ENCODE data around the gene ZNF791. TPM values are rescaled to one million over a fixed set of nuclear protein-coding genes. Genes with fewer than 3 reads are reported as not detected.

The ZNF791 gene
- polyA plus RNA-seq, 1 donor (not counting 4 experiments of a cell fraction or from before 2014, with no cell fraction given) = 11.5 TPM

GRCh38 chr19:12675940-12676339 lies 65.2 kb downstream of the ZNF791 start:
- Histone ChIP-seq H3K4me2 (ENCODE audit: control insufficient read depth, extremely low read depth, insufficient read depth, low read depth, low read length) (no peak overlapping the region), H3K36me3 (ENCODE audit: control insufficient read depth in 2 of 2, extremely low read depth in 1 of 2, insufficient read depth in 2 of 2, low read length in 2 of 2) (peaks cover 19 to 31% of the 10 kb centered on the region in 2 experiments), H3K27ac (ENCODE audit: control insufficient read depth, insufficient read depth, low read length) (no peak overlapping the region), H3K9ac (ENCODE audit: control insufficient read depth, extremely low read depth, insufficient read depth, low read length) (no peak overlapping the region), H3K9me3 (ENCODE audit: control insufficient read depth, low read depth, low read length) (no peaks in the 10 kb centered on the region), H3K4me3 (ENCODE audit: control insufficient read depth in 2 of 3, extremely low read depth in 1 of 3, insufficient read depth in 2 of 3, low read depth in 1 of 3, low read length in 3 of 3) (no peak overlapping the region), H3K9me1 (ENCODE audit: control insufficient read depth, extremely low read depth, insufficient read depth, low read length) (no peaks in the 10 kb centered on the region), H3K4me1 (ENCODE audit: control insufficient read depth, extremely low read depth, insufficient read depth, low read length) (no peaks in the 10 kb centered on the region), H4K20me1 (ENCODE audit: control insufficient read depth, extremely low read depth, insufficient read depth, low read length) (peaks cover 4% of the 10 kb centered on the region), H3K27me3 (ENCODE audit: control insufficient read depth, extremely low read depth, insufficient read depth, low read length) (no peaks in the 10 kb centered on the region), H3K79me2 (ENCODE audit: control insufficient read depth, insufficient read depth, low read length) (peaks cover 12% of the 10 kb centered on the region), H2AFZ (ENCODE audit: control insufficient read depth, low read length) (no peak overlapping the region)
- FAIRE-seq (no peak), DNase-seq (ENCODE audit: low read depth, low spot score) (no peak)
- TF ChIP-seq EZH2 (IDR thresholded peaks at IDR 0.05; ENCODE audit: low read length) (no peak), CTCF (optimal IDR thresholded peaks at IDR 0.05 in 1 of 3, IDR thresholded peaks at IDR 0.05 in 1 of 3, conservative IDR thresholded peaks at IDR 0.05 in 1 of 3; ENCODE audit: extremely low read depth in 1 of 3, insufficient read depth in 2 of 3, low read length in 3 of 3) (no peak)
- dilution Hi-C loops (cut with MboI; ENCODE audit: extremely low pct_ligation_motif_present, low sequenced_read_pairs) = no loop called here

- Histone ChIP-seq H3K4me2 (ENCODE audit: control insufficient read depth, extremely low read depth, insufficient read depth, low read depth, low read length) (no peak overlapping the region), H3K4me3 (ENCODE audit: control insufficient read depth in 2 of 3, extremely low read depth in 1 of 3, insufficient read depth in 2 of 3, low read depth in 1 of 3, low read length in 3 of 3) (no peak overlapping the region), H3K9me1 (ENCODE audit: control insufficient read depth, extremely low read depth, insufficient read depth, low read length) (no peaks in the 10 kb centered on the region), H2AFZ (ENCODE audit: control insufficient read depth, low read length) (no peak overlapping the region), H3K27ac (ENCODE audit: control insufficient read depth, insufficient read depth, low read length) (no peak overlapping the region), H4K20me1 (ENCODE audit: control insufficient read depth, extremely low read depth, insufficient read depth, low read length) (peaks cover 4% of the 10 kb centered on the region), H3K27me3 (ENCODE audit: control insufficient read depth, extremely low read depth, insufficient read depth, low read length) (no peaks in the 10 kb centered on the region), H3K4me1 (ENCODE audit: control insufficient read depth, extremely low read depth, insufficient read depth, low read length) (no peaks in the 10 kb centered on the region), H3K9me3 (ENCODE audit: control insufficient read depth, low read depth, low read length) (no peaks in the 10 kb centered on the region), H3K79me2 (ENCODE audit: control insufficient read depth, insufficient read depth, low read length) (peaks cover 12% of the 10 kb centered on the region), H3K36me3 (ENCODE audit: control insufficient read depth in 2 of 2, extremely low read depth in 1 of 2, insufficient read depth in 2 of 2, low read length in 2 of 2) (peaks cover 19 to 31% of the 10 kb centered on the region in 2 experiments), H3K9ac (ENCODE audit: control insufficient read depth, extremely low read depth, insufficient read depth, low read length) (no peak overlapping the region)
- TF ChIP-seq EZH2 (IDR thresholded peaks at IDR 0.05; ENCODE audit: low read length) (no peak), CTCF (optimal IDR thresholded peaks at IDR 0.05 in 1 of 3, IDR thresholded peaks at IDR 0.05 in 1 of 3, conservative IDR thresholded peaks at IDR 0.05 in 1 of 3; ENCODE audit: extremely low read depth in 1 of 3, insufficient read depth in 2 of 3, low read length in 3 of 3) (peak; percentile 91 to 95 (median 93))
- dilution Hi-C loops (cut with MboI; ENCODE audit: extremely low pct_ligation_motif_present, low sequenced_read_pairs) = no loop called here
- DNase-seq (ENCODE audit: low read depth, low spot score) (peak; percentile 57), FAIRE-seq (no peak)
Measured at GRCh38 chr19:12676384-12676792, 65.7 kb downstream of the ZNF791 start.
